Stimulated activated CD4-positive, alpha-beta T cell treated with anti-CD3 and anti-CD28 coated beads, Interleukin-15, amount 100 ng/mL, for 1 hour (primary cell): Measurements from ENCODE around the gene NFKB2.

Experiments
- DNase-seq, 2 donors: peaks; one replicate each; pipeline ENCODE4 v3.0.0-alpha.2; 2020; ENCODE audit warnings: low read depth in 1 of 2, low spot score in 1 of 2

NFKB2 gene

DNA sequence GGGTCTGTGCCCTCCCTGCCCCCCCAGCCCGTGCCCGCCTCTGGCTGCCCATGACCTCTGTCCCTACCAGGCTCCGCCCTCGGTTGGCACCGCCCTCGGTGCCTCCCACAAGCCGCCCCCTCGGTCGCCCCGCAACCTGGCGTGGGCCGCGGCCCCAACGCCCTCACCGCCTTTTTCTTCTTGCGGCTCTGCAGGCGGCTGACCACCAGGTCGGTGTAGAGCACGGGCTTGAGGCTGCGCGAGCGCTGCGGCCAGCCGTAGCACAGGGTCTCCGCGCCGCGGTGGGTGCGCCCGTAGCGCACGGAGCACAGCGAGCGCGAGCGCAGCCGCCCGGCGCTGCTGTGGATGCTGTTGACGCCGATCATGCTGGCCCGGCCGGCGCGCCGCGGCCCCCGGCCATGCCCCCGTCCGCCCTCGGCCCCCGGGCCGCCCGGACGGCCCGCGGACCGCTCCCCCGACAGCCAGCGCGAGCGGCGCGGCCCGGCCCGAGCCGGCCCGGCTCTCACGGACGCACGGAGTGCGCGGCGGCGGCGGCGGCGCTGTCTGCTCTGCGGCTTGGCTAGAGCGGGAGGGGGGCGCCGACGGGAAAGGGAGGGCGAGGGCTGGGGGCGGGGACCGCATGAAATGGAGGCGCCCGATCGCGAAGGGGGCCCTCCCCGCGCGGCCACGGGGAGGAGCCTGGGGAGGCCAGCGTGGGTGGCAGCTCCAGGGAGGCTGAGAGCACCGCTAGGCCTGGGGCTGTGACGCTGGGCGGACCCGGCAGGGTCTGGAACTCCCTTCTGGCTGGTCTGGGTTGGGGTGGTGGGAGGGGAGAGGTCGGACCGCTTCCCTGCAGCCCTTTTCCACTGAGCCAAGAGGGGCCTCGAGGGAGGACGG is 13.5 kb downstream of the NFKB2 start:
- peak; percentile 55 to 79 for DNase-seq

DNA sequence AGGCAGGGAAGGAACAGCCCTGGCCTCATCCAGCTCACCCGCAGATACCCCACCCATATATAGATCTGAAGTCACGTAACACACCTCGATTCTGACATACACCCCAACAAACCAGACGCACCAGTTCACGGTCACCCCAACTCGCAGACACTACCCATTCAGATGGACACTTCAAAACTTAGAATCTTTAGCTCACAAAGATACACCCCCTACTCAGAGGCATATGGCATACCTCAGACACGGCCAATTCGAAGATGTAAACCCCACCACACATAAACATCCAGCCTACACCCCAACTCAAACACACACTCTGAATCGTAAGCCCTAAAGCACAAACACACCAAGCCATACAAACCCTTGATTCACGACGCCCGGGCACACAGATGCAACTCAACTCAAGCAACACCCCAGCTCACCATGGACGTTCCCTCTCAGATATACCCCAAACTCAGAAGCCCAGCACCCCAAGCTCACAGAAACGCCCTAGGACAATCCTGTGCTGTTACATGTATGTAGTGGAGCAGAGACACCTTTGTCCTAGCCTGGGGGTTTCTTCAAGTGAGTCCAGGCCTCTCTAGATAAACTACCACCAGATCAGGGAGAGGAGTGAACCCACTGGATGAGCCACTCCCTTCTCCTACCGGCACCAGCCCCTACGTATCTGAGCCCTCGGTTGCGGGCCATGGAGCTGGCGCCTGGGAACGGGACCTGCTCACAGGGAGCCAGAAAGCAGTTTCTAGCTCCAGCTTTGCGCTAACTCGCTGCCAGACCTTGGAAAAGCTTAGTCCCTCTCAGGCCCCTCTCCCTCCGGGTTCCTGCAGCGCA is 14.3 kb downstream of the NFKB2 start:
- no peak for DNase-seq

DNA sequence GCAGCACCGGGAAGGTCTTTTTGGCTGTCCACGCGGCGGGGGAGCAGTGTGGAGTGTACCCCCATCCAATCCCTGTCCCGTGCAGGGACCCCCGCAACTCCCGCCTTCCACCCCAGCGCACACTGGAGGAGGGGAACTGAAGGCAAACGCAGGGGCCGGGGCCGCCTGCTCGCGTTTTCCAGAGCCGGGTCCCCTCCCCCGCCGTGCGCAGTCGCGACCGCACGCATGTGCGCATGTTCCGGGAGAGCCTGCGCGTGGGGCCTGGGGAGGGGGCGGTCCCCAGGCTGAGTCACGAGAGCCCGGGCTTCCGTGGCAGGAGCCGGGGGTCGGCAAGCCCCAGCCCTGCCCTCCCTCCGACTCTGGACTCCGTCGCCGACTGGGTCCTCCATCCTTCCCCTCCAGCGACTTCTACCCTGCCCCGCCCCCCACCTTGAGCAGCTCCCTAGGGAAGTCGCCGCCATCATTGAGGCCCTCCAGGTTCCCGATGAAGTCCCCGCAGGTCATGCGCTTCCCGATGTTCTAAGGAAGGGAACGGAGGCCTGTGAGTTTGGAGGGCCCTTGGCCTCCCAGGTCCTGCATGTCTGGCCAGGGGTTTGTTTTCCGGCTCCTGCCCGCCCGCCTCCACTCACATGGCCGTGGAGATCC is 15.0 kb downstream of the NFKB2 start:
- peak in 1 of 2 donors; percentile 61 for DNase-seq

GRCh38 chr10:102411341-102412255 is 16.1 kb downstream of the NFKB2 start:
- no peak for DNase-seq

DNA sequence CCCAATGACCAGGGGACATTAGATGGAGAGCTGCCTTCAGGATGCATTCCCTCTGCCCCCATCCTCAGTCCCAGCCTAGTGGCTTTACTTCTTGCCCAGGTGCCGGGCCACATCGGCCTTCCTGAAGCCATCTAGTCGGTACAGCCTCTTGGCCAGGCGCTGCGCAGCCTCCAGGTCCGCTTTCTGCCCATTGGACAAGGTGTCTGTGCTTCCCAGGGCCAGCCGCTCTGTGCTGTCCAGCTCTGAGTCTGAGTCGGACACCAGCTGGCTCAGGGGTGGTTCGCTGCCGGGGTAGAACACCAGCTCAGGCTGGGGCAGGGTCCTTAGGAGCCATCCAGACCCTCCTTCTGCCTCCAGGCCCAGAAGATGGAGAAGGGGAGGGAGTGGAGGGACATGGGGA is 16.8 kb downstream of the NFKB2 start:
- DNase-seq, result no peak

DNA sequence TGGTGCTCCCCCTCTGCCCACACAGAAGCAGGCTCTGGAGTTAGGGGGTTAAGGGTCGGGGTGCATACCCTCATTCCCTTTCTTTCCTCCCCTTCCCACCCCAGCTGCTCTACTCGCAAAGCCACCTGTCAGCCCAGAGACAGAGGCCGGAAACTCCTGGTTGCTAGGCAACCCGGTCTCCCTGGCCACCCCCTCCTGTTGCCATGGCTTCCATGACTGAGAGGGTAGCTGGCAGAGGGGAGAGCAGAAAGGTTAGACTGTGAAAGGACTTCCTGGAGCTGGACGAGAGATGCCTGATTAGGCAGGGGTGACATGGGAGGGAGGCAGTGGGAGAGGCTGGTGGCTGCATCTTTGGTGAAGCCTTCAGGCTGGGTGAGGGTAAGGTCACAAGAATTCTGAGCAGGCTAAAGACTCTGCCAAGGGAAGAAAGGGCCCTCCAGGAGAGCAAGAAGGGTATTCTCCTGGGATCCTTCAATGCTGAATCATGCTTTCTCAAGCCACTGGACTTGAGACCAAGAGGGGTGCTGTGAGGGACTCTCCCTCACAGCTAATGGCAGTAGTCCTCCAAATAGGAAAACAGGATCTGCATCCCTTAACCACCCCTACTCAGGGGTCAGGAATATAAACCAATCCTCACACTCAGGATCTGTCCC is 17.7 kb downstream of the NFKB2 start:
- no peak for DNase-seq

DNA sequence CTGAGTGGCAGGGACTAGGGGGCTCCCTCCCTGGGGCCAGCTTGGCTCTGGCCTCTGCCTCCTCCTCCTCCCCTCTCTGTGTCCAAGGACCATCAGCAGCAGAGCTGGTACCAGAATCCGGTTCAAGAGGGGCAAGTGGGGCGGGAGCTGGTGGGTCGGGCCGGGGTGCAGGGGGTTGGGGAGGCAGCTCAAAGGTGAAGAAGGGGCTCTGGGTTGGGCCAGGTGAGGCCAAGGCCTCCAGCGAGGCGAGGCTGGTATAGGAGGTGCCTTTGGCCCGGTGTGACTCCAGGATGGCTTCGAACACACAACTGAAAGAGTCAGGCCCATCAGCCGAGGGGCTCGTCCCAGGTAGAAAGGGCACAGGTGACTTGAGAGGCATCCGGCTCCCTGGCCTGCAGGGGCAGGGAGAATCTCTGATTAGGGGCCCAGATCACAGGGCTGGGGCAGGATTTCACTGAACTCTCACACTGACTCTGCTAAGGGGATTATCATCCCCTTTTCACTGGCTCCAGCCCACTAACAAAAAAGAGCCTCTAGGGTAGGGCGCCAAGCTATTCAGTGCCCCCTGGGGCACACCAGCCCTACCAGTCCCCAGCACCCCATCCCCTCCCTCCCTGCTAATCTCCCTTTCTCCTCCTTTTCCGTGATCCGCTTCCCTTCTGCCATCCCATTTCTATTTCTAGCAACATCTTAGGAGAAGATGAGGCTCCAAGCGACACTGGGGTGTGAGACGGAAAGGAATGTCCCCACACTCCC is 18.5 kb downstream of the NFKB2 start:
- no peak for DNase-seq

DNA sequence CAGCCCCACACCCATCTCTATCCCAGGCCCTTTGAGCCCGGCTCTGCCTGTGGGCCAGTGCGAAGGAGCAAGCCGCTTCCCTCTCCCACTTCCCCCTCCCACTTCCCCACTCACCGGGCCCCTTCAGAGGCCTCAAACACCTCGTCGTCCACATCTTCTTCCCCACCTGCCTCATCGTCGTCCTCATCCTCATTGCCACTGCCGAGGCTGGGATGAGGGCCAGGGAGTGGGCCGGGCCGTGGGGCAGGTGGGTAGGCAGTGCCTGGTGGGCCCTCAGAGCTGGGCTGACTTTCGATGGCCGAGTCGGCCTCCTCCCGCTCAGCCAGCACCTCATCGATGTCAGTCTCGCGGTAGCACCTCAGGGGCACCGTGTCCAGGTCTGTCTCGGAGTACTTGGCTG is 19.2 kb downstream of the NFKB2 start:
- DNase-seq, result no peak

- no peak for DNase-seq
Measured at GRCh38 chr10:102416283-102416682, 20.8 kb downstream of the NFKB2 start.

GRCh38 chr10:102416695-102417094 is 21.2 kb downstream of the NFKB2 start:
- no peak for DNase-seq

GRCh38 chr10:102418622-102419268 is 23.2 kb downstream of the NFKB2 start, which contains the start of gene PSD:
PSD (minus strand) TSS chr10:102418785; CDS start chr10:102417038, 1,747 bp downstream.
- no peak for DNase-seq

DNA sequence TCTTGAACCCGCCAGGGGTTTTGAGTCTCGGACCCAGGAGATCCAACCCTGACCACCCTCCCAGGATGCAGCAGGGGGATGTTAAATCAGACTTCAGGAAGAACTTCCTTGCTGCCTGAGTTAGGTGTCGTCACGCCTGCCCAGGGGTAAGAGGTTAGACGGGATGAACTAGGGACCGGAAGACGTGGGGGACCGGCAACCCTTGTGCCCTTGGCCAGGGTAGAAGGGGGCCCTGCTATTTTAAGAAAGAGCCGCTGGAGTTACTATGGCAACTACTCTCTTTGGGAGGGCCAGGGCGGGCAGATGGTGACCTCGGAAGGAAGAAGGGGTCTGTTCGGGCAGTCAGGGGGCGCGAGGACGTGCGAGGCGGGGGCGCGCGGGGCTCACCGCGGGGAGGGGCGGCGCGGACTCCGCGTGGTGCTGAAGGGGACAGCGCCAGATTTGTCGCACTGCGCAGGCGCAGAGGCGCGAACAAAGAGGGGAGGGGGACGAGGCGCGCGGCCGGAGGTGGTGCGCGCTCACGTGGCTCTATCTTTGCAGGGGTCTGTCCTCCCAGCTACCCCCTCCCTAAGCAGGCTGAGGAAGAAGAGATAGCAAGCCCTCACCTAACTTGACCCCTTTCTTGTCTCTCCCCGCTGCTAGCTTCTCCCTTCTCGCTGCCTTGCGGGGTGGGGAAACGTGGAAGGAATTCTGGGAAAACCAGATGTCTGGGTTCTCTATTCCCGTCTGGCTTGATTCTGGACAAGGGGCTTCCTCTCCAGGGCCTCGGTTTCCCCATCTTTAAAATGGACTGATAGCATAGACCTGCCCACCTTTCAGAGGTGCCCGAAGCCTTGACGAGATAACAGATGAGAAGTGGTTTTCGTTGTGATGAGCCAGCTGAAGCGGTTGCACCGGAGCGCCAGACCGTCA is 24.0 kb downstream of the NFKB2 start:
- DNase-seq, result peak; percentile 53 to 59

GRCh38 chr10:102420181-102420713 is 24.7 kb downstream of the NFKB2 start:
- DNase-seq, result no peak

DNA sequence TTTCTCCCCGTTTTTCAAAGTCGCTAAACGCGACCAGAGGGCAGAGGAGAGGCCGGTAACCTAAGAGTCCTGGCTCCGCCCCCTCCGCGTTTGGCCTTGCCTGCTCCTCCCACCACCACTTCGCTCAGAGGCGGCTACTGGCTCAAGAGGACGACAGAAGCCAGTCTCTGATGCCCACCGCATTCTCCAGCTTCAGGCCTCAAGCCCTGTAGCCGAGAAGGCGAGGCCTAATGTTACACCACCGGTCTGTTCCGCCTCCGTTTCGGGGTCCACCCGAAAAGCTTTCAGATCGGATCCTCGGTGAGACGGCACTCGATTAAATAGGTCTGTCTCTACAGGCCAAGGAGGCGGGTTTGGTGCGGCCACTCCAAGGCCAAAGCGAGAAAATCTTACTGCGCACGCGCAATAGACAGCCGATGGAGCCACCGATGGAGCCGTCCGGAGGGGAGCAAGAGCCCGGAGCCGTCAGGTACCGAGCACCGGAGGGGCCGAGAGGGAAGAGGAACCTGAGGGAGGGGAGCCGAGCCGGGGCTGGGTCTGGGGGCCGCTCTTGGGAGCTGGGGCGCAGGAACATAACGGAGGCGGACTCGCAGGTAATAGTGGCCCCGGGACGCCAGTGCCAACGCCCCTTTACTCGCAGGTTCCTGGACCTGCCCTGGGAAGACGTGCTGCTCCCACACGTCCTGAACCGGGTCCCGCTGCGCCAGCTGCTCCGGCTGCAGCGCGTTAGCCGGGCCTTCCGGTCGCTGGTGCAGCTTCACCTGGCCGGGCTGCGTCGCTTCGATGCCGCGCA is 25.4 kb downstream of the NFKB2 start, which contains the start of gene FBXL15:
Gene FBXL15, plus strand, starts transcription at position 123 of the 793 bp plus-strand sequence. Its CDS starts 294 bp downstream, at position 417.
- DNase-seq, result peak; percentile 89 to 91

DNA sequence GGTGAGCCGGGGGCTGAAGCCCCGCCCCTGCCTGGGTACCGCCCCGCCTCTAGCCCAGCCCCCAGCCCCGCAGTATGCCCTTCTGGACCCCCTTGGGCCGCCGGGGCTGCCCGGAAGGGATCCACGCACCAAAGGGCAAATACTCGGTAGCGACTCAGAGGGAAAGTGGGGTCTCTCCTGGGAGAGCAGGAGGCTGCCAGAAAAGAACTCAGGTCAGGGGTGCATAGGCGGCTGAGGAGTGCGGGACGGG is 25.9 kb downstream of the NFKB2 start:
- no peak for DNase-seq

DNA sequence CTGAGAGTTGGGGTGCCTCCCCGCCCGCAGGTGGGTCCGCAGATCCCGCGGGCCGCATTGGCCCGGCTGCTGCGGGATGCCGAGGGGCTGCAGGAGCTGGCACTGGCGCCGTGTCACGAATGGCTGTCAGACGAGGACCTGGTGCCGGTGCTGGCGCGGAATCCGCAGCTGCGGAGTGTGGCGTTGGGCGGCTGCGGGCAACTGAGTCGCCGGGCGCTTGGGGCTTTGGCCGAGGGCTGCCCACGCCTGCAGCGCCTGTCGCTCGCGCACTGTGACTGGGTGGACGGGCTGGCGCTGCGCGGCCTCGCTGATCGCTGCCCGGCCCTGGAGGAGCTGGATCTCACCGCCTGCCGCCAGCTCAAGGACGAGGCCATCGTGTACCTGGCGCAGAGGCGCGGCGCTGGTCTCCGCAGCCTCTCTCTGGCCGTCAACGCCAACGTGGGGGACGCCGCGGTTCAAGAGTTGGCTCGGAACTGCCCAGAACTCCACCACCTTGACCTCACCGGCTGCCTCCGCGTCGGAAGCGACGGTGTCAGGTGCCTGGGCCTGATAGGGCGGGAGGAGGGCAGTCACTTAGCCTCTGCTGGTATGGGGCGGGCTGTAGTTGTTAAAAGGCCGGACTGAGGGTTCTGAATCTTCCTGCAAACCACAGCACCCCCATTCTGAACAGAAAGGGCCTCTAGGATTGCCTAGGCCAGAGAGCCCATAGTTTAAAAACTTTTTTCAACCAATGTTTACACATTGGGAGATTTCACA is 26.4 kb downstream of the NFKB2 start:
- no peak for DNase-seq
